WTC11 (cell line): Measurements from ENCODE around the gene BHLHE40. TPM values are rescaled to one million over a fixed set of nuclear protein-coding genes. Genes with fewer than 3 reads are reported as not detected.

Experiments
- ATAC-seq: fragments of 200-7000 bp; cut with Tn5 transposase; 2 replicates; pipeline ENCODE4 v1.10.0; 2021; ENCODE audit warnings: mild to moderate bottlenecking, moderate library complexity
- CTCF ChIA-PET: fragments of 300-600 bp; sonication (Branson Sonifier 250); formaldehyde crosslinking; loops from one replicate; lab custom pipeline; 2021; ENCODE audit warnings: antibody characterized with exemption; lab: Charles Lee
- POLR2A ChIA-PET: fragments of 350-600 bp; sonication (Branson Sonifier 250); formaldehyde crosslinking; loops from one replicate; lab custom pipeline; 2021; ENCODE audit warnings: antibody characterized with exemption; lab: Charles Lee
- DNase-seq: peaks from one replicate; pipeline ENCODE4 v3.0.0; 2021; ENCODE audit warnings: low spot score
- H3K27ac Mint-ChIP-seq: 2 replicates; pipeline ENCODE4 v1.8.0; 2021; ENCODE audit warnings: mixed read lengths
- H3K27me3 Mint-ChIP-seq: 2 replicates; pipeline ENCODE4 v1.8.0; 2021; ENCODE audit warnings: low read depth, mild to moderate bottlenecking, moderate library complexity, mixed read lengths
- H3K36me3 Mint-ChIP-seq: 2 replicates; pipeline ENCODE4 v1.8.0; 2021; ENCODE audit warnings: mixed read lengths
- H3K4me1 Mint-ChIP-seq: 2 replicates; pipeline ENCODE4 v1.8.0; 2022; ENCODE audit warnings: mixed read lengths
- H3K4me3 Mint-ChIP-seq: 2 replicates; pipeline ENCODE4 v1.8.0; 2021; ENCODE audit warnings: mild to moderate bottlenecking, moderate library complexity, mixed read lengths
- H3K9me3 Mint-ChIP-seq: 2 replicates; pipeline ENCODE4 v1.8.0; 2021; ENCODE audit warnings: mixed read lengths
- ELF4 ChIP-seq: sonication (generic); formaldehyde crosslinking; IDR thresholded peaks from 2 replicates; pipeline ENCODE4 v1.8.1; 2022; ENCODE audit warnings: low read depth, mild to moderate bottlenecking, moderate library complexity, missing genetic modification reagents
- ESRRA ChIP-seq: sonication (generic); formaldehyde crosslinking; IDR thresholded peaks from 2 replicates; pipeline ENCODE4 v1.8.1; 2022; ENCODE audit warnings: mild to moderate bottlenecking, missing genetic modification reagents, borderline replicate concordance
- GRHL2 ChIP-seq: fragments of 250-450 bp; sonication (Bioruptor Pico); IDR thresholded peaks from 2 replicates; pipeline ENCODE4 v1.8.0; 2022; ENCODE audit warnings: mild to moderate bottlenecking, moderate library complexity; ENCODE audit not compliant: insufficient replicate concordance, severe bottlenecking
- NR1H2 ChIP-seq: sonication (generic); formaldehyde crosslinking; IDR thresholded peaks from 2 replicates; pipeline ENCODE4 v1.9.0; 2021; ENCODE audit warnings: mild to moderate bottlenecking, moderate library complexity, missing genetic modification reagents
- NR3C1 ChIP-seq: sonication (generic); formaldehyde crosslinking; conservative IDR thresholded peaks from 2 replicates; pipeline ENCODE4 v1.8.1; 2023; ENCODE audit warnings: low read depth, mild to moderate bottlenecking, missing genetic modification reagents
- TEAD1 ChIP-seq: sonication (generic); formaldehyde crosslinking; IDR thresholded peaks from 2 replicates; pipeline ENCODE4 v1.8.0; 2022; ENCODE audit warnings: mild to moderate bottlenecking, missing genetic modification reagents
- TP53 ChIP-seq: sonication (generic); formaldehyde crosslinking; IDR thresholded peaks from 2 replicates; pipeline ENCODE4 v1.8.1; 2023; ENCODE audit warnings: mild to moderate bottlenecking, missing genetic modification reagents
- ZNF263 ChIP-seq: sonication (generic); formaldehyde crosslinking; IDR thresholded peaks from 2 replicates; pipeline ENCODE4 v1.8.1; 2022; ENCODE audit warnings: low read depth, mild to moderate bottlenecking, moderate library complexity, missing genetic modification reagents
- ZNF423 ChIP-seq: fragments of 250-450 bp; sonication (Bioruptor Pico); IDR thresholded peaks from 2 replicates; pipeline ENCODE4 v2.1.2; 2022; ENCODE audit warnings: mild to moderate bottlenecking, moderate library complexity
- total RNA-seq: library from RNA; stranded (reverse); gene quantifications from 3 replicates; pipeline ENCODE4 v1.2.3, GENCODE V29; 2021
- TF ChIP-seq, protein P1 (sequence below): sonication (generic); formaldehyde crosslinking; IDR thresholded peaks from 2 replicates; pipeline ENCODE4 v1.8.1; 2022; ENCODE audit warnings: missing genetic modification reagents, borderline replicate concordance
- TF ChIP-seq, protein P2 (sequence below): fragments of 250-450 bp; sonication (Bioruptor Pico); IDR thresholded peaks from 2 replicates; pipeline ENCODE4 v2.1.2; 2022; ENCODE audit warnings: mild to moderate bottlenecking, moderate library complexity
- TF ChIP-seq, protein P3 (sequence below): sonication (generic); formaldehyde crosslinking; IDR thresholded peaks from 2 replicates; pipeline ENCODE4 v1.8.0; 2022; ENCODE audit warnings: mild to moderate bottlenecking, missing genetic modification reagents
- TF ChIP-seq, protein P4 (sequence below): sonication (generic); formaldehyde crosslinking; IDR thresholded peaks from 2 replicates; pipeline ENCODE4 v1.8.0; 2023; ENCODE audit warnings: mild to moderate bottlenecking, missing genetic modification reagents
- TF ChIP-seq, protein P5 (sequence below): sonication (generic); formaldehyde crosslinking; conservative IDR thresholded peaks from 2 replicates; pipeline ENCODE4 v1.8.1; 2023; ENCODE audit warnings: mild to moderate bottlenecking, low read depth, missing genetic modification reagents, moderate library complexity
- TF ChIP-seq, protein P6 (sequence below): fragments of 250-450 bp; sonication (Bioruptor Pico); IDR thresholded peaks from 2 replicates; pipeline ENCODE4 v1.9.0; 2021; ENCODE audit warnings: mild to moderate bottlenecking
- TF ChIP-seq, protein P7 (sequence below): sonication (generic); formaldehyde crosslinking; IDR thresholded peaks from 2 replicates; pipeline ENCODE4 v1.8.0; 2022; ENCODE audit warnings: missing genetic modification reagents

Gene BHLHE40
- total RNA-seq, 1 experiment from 2014 or later, result 5.7 TPM

DNA sequence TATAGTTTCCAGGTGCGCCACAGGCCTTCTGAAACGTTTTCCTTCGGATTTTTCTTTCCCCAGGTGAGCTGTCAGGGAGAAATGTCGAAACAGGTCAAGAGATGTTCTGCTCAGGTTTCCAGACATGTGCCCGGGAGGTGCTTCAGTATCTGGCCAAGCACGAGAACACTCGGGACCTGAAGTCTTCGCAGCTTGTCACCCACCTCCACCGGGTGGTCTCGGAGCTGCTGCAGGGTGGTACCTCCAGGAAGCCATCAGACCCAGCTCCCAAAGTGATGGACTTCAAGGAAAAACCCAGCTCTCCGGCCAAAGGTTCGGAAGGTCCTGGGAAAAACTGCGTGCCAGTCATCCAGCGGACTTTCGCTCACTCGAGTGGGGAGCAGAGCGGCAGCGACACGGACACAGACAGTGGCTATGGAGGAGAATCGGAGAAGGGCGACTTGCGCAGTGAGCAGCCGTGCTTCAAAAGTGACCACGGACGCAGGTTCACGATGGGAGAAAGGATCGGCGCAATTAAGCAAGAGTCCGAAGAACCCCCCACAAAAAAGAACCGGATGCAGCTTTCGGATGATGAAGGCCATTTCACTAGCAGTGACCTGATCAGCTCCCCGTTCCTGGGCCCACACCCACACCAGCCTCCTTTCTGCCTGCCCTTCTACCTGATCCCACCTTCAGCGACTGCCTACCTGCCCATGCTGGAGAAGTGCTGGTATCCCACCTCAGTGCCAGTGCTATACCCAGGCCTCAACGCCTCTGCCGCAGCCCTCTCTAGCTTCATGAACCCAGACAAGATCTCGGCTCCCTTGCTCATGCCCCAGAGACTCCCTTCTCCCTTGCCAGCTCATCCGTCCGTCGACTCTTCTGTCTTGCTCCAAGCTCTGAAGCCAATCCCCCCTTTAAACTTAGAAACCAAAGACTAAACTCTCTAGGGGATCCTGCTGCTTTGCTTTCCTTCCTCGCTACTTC, 3.8 kb downstream of the BHLHE40 start (continued):
- TF ChIP-seq NR3C1 (CRISPR knock-in tag), result no peak

DNA sequence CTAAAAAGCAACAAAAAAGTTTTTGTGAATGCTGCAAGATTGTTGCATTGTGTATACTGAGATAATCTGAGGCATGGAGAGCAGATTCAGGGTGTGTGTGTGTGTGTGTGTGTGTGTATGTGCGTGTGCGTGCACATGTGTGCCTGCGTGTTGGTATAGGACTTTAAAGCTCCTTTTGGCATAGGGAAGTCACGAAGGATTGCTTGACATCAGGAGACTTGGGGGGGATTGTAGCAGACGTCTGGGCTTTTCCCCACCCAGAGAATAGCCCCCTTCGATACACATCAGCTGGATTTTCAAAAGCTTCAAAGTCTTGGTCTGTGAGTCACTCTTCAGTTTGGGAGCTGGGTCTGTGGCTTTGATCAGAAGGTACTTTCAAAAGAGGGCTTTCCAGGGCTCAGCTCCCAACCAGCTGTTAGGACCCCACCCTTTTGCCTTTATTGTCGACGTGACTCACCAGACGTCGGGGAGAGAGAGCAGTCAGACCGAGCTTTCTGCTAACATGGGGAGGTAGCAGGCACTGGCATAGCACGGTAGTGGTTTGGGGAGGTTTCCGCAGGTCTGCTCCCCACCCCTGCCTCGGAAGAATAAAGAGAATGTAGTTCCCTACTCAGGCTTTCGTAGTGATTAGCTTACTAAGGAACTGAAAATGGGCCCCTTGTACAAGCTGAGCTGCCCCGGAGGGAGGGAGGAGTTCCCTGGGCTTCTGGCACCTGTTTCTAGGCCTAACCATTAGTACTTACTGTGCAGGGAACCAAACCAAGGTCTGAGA, 4.7 kb downstream of the BHLHE40 start:
- H3K36me3 Mint-ChIP-seq, result peaks cover 25% of the 10 kb centered on the region
- ChIA-PET CTCF (interaction anchor here (1.1 to 1.8 kb wide), 4 partner anchors 41 to 273 kb away, joined by 3 to 8 read pairs (median 4); no protein-coding TSS in a partner anchor), POLR2A (no interaction called here)
- no peak overlapping the region for H3K27ac Mint-ChIP-seq
- DNase-seq (no peak), ATAC-seq (no peak)
- H3K4me3 Mint-ChIP-seq, result no peak overlapping the region
- H3K27me3 Mint-ChIP-seq, result peaks cover 11% of the 10 kb centered on the region
- TF ChIP-seq, protein P1, sequence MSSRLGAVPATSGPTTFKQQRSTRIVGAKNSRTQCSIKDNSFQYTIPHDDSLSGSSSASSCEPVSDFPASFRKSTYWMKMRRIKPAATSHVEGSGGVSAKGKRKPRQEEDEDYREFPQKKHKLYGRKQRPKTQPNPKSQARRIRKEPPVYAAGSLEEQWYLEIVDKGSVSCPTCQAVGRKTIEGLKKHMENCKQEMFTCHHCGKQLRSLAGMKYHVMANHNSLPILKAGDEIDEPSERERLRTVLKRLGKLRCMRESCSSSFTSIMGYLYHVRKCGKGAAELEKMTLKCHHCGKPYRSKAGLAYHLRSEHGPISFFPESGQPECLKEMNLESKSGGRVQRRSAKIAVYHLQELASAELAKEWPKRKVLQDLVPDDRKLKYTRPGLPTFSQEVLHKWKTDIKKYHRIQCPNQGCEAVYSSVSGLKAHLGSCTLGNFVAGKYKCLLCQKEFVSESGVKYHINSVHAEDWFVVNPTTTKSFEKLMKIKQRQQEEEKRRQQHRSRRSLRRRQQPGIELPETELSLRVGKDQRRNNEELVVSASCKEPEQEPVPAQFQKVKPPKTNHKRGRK (CRISPR knock-in tag), result no peak
- TF ChIP-seq, protein P2, sequence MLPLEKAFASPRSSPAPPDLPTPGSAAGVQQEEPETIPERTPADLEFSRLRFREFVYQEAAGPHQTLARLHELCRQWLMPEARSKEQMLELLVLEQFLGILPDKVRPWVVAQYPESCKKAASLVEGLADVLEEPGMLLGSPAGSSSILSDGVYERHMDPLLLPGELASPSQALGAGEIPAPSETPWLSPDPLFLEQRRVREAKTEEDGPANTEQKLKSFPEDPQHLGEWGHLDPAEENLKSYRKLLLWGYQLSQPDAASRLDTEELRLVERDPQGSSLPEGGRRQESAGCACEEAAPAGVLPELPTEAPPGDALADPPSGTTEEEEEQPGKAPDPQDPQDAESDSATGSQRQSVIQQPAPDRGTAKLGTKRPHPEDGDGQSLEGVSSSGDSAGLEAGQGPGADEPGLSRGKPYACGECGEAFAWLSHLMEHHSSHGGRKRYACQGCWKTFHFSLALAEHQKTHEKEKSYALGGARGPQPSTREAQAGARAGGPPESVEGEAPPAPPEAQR, result no peak
- TF ChIP-seq GRHL2 (CRISPR knock-in tag), result no peak
- no peak for TF ChIP-seq TP53
- TF ChIP-seq ZNF423, result no peak
- TF ChIP-seq ZNF263 (CRISPR knock-in tag), result no peak
- TF ChIP-seq, protein P3, sequence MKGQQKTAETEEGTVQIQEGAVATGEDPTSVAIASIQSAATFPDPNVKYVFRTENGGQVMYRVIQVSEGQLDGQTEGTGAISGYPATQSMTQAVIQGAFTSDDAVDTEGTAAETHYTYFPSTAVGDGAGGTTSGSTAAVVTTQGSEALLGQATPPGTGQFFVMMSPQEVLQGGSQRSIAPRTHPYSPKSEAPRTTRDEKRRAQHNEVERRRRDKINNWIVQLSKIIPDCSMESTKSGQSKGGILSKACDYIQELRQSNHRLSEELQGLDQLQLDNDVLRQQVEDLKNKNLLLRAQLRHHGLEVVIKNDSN (CRISPR knock-in tag), result no peak
- TF ChIP-seq NR3C1 (CRISPR knock-in tag), result no peak
- no peak for TF ChIP-seq ESRRA
- TF ChIP-seq, protein P4, sequence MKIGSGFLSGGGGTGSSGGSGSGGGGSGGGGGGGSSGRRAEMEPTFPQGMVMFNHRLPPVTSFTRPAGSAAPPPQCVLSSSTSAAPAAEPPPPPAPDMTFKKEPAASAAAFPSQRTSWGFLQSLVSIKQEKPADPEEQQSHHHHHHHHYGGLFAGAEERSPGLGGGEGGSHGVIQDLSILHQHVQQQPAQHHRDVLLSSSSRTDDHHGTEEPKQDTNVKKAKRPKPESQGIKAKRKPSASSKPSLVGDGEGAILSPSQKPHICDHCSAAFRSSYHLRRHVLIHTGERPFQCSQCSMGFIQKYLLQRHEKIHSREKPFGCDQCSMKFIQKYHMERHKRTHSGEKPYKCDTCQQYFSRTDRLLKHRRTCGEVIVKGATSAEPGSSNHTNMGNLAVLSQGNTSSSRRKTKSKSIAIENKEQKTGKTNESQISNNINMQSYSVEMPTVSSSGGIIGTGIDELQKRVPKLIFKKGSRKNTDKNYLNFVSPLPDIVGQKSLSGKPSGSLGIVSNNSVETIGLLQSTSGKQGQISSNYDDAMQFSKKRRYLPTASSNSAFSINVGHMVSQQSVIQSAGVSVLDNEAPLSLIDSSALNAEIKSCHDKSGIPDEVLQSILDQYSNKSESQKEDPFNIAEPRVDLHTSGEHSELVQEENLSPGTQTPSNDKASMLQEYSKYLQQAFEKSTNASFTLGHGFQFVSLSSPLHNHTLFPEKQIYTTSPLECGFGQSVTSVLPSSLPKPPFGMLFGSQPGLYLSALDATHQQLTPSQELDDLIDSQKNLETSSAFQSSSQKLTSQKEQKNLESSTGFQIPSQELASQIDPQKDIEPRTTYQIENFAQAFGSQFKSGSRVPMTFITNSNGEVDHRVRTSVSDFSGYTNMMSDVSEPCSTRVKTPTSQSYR (CRISPR knock-in tag), result no peak
- H3K4me1 Mint-ChIP-seq, result peaks cover 56% of the 10 kb centered on the region
- H3K9me3 Mint-ChIP-seq, result no peaks in the 10 kb centered on the region

DNA sequence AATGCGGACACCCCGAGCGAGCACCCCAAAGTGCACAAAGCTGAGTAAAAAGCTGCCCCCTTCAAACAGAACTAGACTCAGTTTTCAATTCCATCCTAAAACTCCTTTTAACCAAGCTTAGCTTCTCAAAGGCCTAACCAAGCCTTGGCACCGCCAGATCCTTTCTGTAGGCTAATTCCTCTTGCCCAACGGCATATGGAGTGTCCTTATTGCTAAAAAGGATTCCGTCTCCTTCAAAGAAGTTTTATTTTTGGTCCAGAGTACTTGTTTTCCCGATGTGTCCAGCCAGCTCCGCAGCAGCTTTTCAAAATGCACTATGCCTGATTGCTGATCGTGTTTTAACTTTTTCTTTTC, 5.3 kb downstream of the BHLHE40 start:
- Mint-ChIP-seq H3K27ac (no peak overlapping the region), H3K9me3 (no peaks in the 10 kb centered on the region), H3K4me1 (peaks cover 60% of the 10 kb centered on the region), H3K4me3 (no peak overlapping the region), H3K27me3 (peaks cover 11% of the 10 kb centered on the region), H3K36me3 (peaks cover 25% of the 10 kb centered on the region)
- ChIA-PET POLR2A (no interaction called here), CTCF (interaction anchor here (0.7 to 1.8 kb wide), 5 partner anchors 41 to 274 kb away, joined by 3 to 8 read pairs (median 3); no protein-coding TSS in a partner anchor)
- DNase-seq, result no peak
- ATAC-seq, result no peak
- TF ChIP-seq ELF4 (CRISPR knock-in tag) (no peak), TEAD1 (CRISPR knock-in tag) (no peak), NR1H2 (CRISPR knock-in tag) (no peak)
- TF ChIP-seq, protein P5, sequence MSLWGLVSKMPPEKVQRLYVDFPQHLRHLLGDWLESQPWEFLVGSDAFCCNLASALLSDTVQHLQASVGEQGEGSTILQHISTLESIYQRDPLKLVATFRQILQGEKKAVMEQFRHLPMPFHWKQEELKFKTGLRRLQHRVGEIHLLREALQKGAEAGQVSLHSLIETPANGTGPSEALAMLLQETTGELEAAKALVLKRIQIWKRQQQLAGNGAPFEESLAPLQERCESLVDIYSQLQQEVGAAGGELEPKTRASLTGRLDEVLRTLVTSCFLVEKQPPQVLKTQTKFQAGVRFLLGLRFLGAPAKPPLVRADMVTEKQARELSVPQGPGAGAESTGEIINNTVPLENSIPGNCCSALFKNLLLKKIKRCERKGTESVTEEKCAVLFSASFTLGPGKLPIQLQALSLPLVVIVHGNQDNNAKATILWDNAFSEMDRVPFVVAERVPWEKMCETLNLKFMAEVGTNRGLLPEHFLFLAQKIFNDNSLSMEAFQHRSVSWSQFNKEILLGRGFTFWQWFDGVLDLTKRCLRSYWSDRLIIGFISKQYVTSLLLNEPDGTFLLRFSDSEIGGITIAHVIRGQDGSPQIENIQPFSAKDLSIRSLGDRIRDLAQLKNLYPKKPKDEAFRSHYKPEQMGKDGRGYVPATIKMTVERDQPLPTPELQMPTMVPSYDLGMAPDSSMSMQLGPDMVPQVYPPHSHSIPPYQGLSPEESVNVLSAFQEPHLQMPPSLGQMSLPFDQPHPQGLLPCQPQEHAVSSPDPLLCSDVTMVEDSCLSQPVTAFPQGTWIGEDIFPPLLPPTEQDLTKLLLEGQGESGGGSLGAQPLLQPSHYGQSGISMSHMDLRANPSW (CRISPR knock-in tag), result no peak
- TF ChIP-seq, protein P6, sequence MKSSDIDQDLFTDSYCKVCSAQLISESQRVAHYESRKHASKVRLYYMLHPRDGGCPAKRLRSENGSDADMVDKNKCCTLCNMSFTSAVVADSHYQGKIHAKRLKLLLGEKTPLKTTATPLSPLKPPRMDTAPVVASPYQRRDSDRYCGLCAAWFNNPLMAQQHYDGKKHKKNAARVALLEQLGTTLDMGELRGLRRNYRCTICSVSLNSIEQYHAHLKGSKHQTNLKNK (CRISPR knock-in tag), result no peak
- TF ChIP-seq, protein P7, sequence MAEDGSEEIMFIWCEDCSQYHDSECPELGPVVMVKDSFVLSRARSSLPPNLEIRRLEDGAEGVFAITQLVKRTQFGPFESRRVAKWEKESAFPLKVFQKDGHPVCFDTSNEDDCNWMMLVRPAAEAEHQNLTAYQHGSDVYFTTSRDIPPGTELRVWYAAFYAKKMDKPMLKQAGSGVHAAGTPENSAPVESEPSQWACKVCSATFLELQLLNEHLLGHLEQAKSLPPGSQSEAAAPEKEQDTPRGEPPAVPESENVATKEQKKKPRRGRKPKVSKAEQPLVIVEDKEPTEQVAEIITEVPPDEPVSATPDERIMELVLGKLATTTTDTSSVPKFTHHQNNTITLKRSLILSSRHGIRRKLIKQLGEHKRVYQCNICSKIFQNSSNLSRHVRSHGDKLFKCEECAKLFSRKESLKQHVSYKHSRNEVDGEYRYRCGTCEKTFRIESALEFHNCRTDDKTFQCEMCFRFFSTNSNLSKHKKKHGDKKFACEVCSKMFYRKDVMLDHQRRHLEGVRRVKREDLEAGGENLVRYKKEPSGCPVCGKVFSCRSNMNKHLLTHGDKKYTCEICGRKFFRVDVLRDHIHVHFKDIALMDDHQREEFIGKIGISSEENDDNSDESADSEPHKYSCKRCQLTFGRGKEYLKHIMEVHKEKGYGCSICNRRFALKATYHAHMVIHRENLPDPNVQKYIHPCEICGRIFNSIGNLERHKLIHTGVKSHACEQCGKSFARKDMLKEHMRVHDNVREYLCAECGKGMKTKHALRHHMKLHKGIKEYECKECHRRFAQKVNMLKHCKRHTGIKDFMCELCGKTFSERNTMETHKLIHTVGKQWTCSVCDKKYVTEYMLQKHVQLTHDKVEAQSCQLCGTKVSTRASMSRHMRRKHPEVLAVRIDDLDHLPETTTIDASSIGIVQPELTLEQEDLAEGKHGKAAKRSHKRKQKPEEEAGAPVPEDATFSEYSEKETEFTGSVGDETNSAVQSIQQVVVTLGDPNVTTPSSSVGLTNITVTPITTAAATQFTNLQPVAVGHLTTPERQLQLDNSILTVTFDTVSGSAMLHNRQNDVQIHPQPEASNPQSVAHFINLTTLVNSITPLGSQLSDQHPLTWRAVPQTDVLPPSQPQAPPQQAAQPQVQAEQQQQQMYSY (CRISPR knock-in tag), result no peak
